Measurements from ENCODE around the gene ADAMTS19. TPM values are rescaled to one million over a fixed set of nuclear protein-coding genes. Genes with fewer than 3 reads are reported as not detected.

ADAMTS19 gene
- total RNA-seq, 1 donor, result 0.09 TPM

- no peak overlapping the region for H3K4me3 ChIP-seq (ENCODE audit: low read depth, low read length)
- DNase-seq (ENCODE audit: low read depth), result peak; percentile 12
- no peak for TF ChIP-seq CTCF (IDR thresholded peaks at IDR 0.05; ENCODE audit: insufficient read depth, low read length)
Observed at GRCh38 chr5:129716235-129716634, 256.1 kb downstream of the ADAMTS19 start.

GRCh38 chr5:129716651-129717050 lies 256.6 kb downstream of the ADAMTS19 start:
- TF ChIP-seq CTCF (IDR thresholded peaks at IDR 0.05; ENCODE audit: insufficient read depth, low read length), result no peak

GRCh38 chr5:129717751-129718310 lies 257.7 kb downstream of the ADAMTS19 start:
- no peak for DNase-seq (ENCODE audit: low read depth)
- no peak for TF ChIP-seq CTCF (IDR thresholded peaks at IDR 0.05; ENCODE audit: insufficient read depth, low read length)
- H3K4me3 ChIP-seq (ENCODE audit: low read depth, low read length), result no peak overlapping the region

More at GRCh38 chr5:129716651-129717050, 256.6 kb downstream of the ADAMTS19 start:
- DNase-seq (ENCODE audit: low read depth), result no peak
- no peak overlapping the region for H3K4me3 ChIP-seq (ENCODE audit: low read depth, low read length)

- peak; percentile 10 for DNase-seq (ENCODE audit: low read depth)
- no peak for TF ChIP-seq CTCF (IDR thresholded peaks at IDR 0.05; ENCODE audit: insufficient read depth, low read length)
- no peak overlapping the region for H3K4me3 ChIP-seq (ENCODE audit: low read depth, low read length)
Observed at GRCh38 chr5:129718471-129719090, 258.5 kb downstream of the ADAMTS19 start.

- no peak for DNase-seq (ENCODE audit: low read depth)
- no peak overlapping the region for H3K4me3 ChIP-seq (ENCODE audit: low read depth, low read length)
- no peak for TF ChIP-seq CTCF (IDR thresholded peaks at IDR 0.05; ENCODE audit: insufficient read depth, low read length)
Observed at GRCh38 chr5:129724222-129724621, 264.1 kb downstream of the ADAMTS19 start.

GRCh38 chr5:129724647-129725046 lies 264.5 kb downstream of the ADAMTS19 start:
- no peak overlapping the region for H3K4me3 ChIP-seq (ENCODE audit: low read depth, low read length)
- no peak for TF ChIP-seq CTCF (IDR thresholded peaks at IDR 0.05; ENCODE audit: insufficient read depth, low read length)
- no peak for DNase-seq (ENCODE audit: low read depth)
